Natural killer cell treated with Interleukin-12 subunit alpha and Interleukin-12 subunit beta and Interleukin-15 and Interleukin-18, amount 100 ng/mL, for 72 hours (primary cell): Measurements from ENCODE around the gene NUMB. TPM values are rescaled to one million over a fixed set of nuclear protein-coding genes. Genes with fewer than 3 reads are reported as not detected.
"Not testable (repeated sequence)": the region's sequence is repeated elsewhere in the genome, so short reads cannot be mapped to it uniquely, and the experiment has no call there.

ENCODE experiments used
- ATAC-seq, 2 donors: fragments of 150-1000 bp; cut with Tn5 transposase in 1 of 2; sonication (Bioruptor Pico), chemical (Tn5 transposase) in 1 of 2; 2 replicates each; pipeline ENCODE4 v1.10.0; 2021
- DNase-seq: peaks from one replicate; pipeline ENCODE4 v3.0.0; 2022; ENCODE audit warnings: low spot score
- H3K27ac Mint-ChIP-seq, 2 donors: 1 replicate in 1 of 2; 2 replicates in 1 of 2; pipeline ENCODE4 v1.8.0; 2022; ENCODE audit warnings: mixed read lengths in 2 of 2, mild to moderate bottlenecking in 1 of 2, moderate library complexity in 1 of 2
- H3K27me3 Mint-ChIP-seq, 2 donors: 1 replicate in 1 of 2; 2 replicates in 1 of 2; pipeline ENCODE4 v1.8.0; 2022; ENCODE audit warnings: mixed read lengths in 2 of 2
- H3K36me3 Mint-ChIP-seq: one replicate; pipeline ENCODE4 v1.8.0; 2022; ENCODE audit warnings: mixed read lengths
- H3K4me1 Mint-ChIP-seq, 2 donors: 1 replicate in 1 of 2; 2 replicates in 1 of 2; pipeline ENCODE4 v1.8.0; 2022; ENCODE audit warnings: low read depth in 2 of 2, mixed read lengths in 2 of 2, mild to moderate bottlenecking in 1 of 2
- H3K4me3 Mint-ChIP-seq: one replicate; pipeline ENCODE4 v1.8.0; 2022; ENCODE audit warnings: mixed read lengths
- H3K9me3 Mint-ChIP-seq: 2 replicates; pipeline ENCODE4 v1.8.0; 2022; ENCODE audit warnings: mixed read lengths
- total RNA-seq, 2 donors: library from RNA; stranded (reverse); gene quantifications; one replicate each; pipeline ENCODE4 v1.2.3, GENCODE V29; 2022

NUMB gene
- total RNA-seq, 2 donors from 2014 or later, result 77.1 to 88.7 TPM

DNA sequence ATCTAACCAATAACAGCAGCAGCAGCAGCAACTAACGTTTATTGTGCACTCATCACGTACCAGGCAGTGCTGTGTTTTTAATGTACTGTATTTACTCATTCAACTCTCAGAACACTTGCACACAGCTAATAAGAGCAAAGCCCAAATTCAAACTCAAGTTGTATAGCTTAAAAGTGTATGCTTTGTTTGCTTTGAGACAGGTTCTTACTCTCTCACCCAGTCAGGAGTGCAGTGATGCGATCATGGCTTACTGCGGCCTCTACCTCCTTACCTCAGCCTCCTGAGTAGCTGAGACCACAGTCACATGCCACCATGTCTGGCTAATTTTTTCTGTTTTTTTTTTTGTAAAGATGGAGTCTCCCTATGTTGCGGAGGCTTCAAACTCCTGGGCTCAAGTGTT, 115.7 kb downstream of the NUMB start:
- H3K27me3 Mint-ChIP-seq, result no peaks in the 10 kb centered on the region
- no peaks in the 10 kb centered on the region for H3K36me3 Mint-ChIP-seq
- no peak overlapping the region for H3K27ac Mint-ChIP-seq
- no peak for DNase-seq
- peaks cover 12 to 14% of the 10 kb centered on the region in 2 donors for H3K4me1 Mint-ChIP-seq
- no peak overlapping the region for H3K4me3 Mint-ChIP-seq
- ATAC-seq, result no peak
- H3K9me3 Mint-ChIP-seq, result no peaks in the 10 kb centered on the region

GRCh38 chr14:73339846-73340595, 118.3 kb downstream of the NUMB start:
- Mint-ChIP-seq H3K27me3 (no peaks in the 10 kb centered on the region), H3K4me3 (no peak overlapping the region), H3K4me1 (peaks cover 6 to 9% of the 10 kb centered on the region in 2 donors), H3K36me3 (no peaks in the 10 kb centered on the region), H3K9me3 (no peaks in the 10 kb centered on the region), H3K27ac (no peak overlapping the region)
- ATAC-seq (no peak), DNase-seq (no peak)

GRCh38 chr14:73339206-73339605, 119.1 kb downstream of the NUMB start:
- Mint-ChIP-seq H3K27ac (no peak overlapping the region), H3K4me3 (no peak overlapping the region), H3K9me3 (no peaks in the 10 kb centered on the region)

GRCh38 chr14:73338551-73338950, 119.8 kb downstream of the NUMB start:
- ATAC-seq (no peak), DNase-seq (no peak)
- Mint-ChIP-seq H3K9me3 (no peaks in the 10 kb centered on the region), H3K36me3 (no peaks in the 10 kb centered on the region), H3K27me3 (no peaks in the 10 kb centered on the region), H3K4me1 (peaks cover 7 to 9% of the 10 kb centered on the region in 2 donors), H3K27ac (no peak overlapping the region), H3K4me3 (no peak overlapping the region)

More at GRCh38 chr14:73339206-73339605, 119.1 kb downstream of the NUMB start:
- H3K4me1 Mint-ChIP-seq, result peaks cover 6 to 9% of the 10 kb centered on the region in 2 donors
- no peaks in the 10 kb centered on the region for H3K36me3 Mint-ChIP-seq
- no peak for DNase-seq
- no peak for ATAC-seq
- H3K27me3 Mint-ChIP-seq, result no peaks in the 10 kb centered on the region

- ATAC-seq, result no peak
- Mint-ChIP-seq H3K36me3 (no peaks in the 10 kb centered on the region), H3K27me3 (no peaks in the 10 kb centered on the region), H3K4me3 (no peak overlapping the region), H3K4me1 (peaks cover 2 to 8% of the 10 kb centered on the region in 2 donors), H3K27ac (no peak overlapping the region), H3K9me3 (no peaks in the 10 kb centered on the region)
- no peak for DNase-seq
These were observed 125.3 kb downstream of the NUMB start for GRCh38 chr14:73333031-73333430.

DNA sequence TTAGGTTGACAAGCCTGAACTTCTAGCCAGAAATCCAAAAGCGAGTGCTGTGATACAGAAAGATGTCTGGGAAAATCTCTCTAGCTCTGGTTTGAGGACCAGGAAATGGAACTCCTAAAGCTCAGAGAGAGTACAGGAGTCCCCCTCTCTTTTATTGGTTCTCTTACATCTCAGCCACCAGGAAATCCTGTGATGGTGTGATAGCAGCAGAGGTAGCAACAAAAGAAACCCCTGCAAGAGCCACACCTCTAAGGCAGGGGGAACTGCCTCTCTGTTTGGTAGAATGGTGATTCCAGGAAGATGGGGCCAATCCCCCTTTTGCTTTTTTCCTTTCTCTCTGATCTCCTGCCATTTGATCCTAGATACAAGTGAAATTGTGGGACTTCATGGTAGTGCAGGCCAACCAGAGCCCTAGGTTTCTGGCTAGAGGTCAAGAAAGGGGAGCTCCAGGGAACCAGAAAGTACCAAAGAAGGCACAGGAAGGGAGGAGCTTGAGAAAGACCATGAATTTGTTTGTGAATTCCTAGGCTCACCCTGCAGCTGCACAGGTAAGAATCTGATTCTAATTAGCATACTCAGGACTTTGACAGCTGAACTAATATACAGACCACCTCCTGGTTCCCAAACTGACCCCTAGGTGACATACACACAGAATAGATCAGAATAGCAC, 132.6 kb downstream of the NUMB start:
- peaks cover 14 to 24% of the 10 kb centered on the region in 2 donors for H3K4me1 Mint-ChIP-seq
- peak overlapping the region; percentile 50 to 60 for H3K27ac Mint-ChIP-seq
- H3K36me3 Mint-ChIP-seq, result no peaks in the 10 kb centered on the region
- H3K27me3 Mint-ChIP-seq, result no peaks in the 10 kb centered on the region
- H3K9me3 Mint-ChIP-seq, result no peaks in the 10 kb centered on the region
- no peak for ATAC-seq
- no peak for DNase-seq
- no peak overlapping the region for H3K4me3 Mint-ChIP-seq

DNA sequence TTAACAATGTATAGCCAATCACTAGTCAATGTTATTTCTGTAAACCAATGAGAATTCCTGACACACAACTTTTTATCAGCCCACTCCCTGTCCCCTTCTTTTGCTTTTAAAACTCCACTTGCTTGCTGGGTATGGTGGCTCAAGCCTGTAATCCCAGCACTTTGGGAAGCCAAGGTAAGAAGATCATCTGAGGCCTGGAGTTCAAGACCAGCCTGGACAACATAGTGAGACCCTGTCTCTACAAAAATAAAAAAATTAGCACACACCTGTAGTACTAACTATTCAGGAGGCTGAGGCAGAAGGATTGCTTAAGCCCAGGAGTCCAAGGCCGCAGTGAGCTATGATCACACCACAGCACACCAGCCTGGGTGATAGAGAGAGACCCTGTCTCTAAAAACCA, 133.3 kb downstream of the NUMB start:
- no peaks in the 10 kb centered on the region for H3K27me3 Mint-ChIP-seq
- DNase-seq (no peak), ATAC-seq (no peak)
- peak overlapping the region; percentile 50 to 60 for H3K27ac Mint-ChIP-seq
- H3K36me3 Mint-ChIP-seq, result no peaks in the 10 kb centered on the region
- H3K4me3 Mint-ChIP-seq, result no peak overlapping the region
- H3K9me3 Mint-ChIP-seq, result no peaks in the 10 kb centered on the region
- peaks cover 14 to 19% of the 10 kb centered on the region in 2 donors for H3K4me1 Mint-ChIP-seq

- DNase-seq, result no peak
- peaks cover 14 to 18% of the 10 kb centered on the region in 2 donors for H3K4me1 Mint-ChIP-seq
- H3K27me3 Mint-ChIP-seq, result no peaks in the 10 kb centered on the region
- no peak overlapping the region for H3K4me3 Mint-ChIP-seq
- H3K9me3 Mint-ChIP-seq, result no peaks in the 10 kb centered on the region
- no peaks in the 10 kb centered on the region for H3K36me3 Mint-ChIP-seq
- peak overlapping the region; percentile 50 to 60 for H3K27ac Mint-ChIP-seq
- no peak for ATAC-seq
These were observed 133.8 kb downstream of the NUMB start for GRCh38 chr14:73324533-73324932.

GRCh38 chr14:73323896-73324399, 134.4 kb downstream of the NUMB start:
- H3K9me3 Mint-ChIP-seq, result no peaks in the 10 kb centered on the region
- H3K36me3 Mint-ChIP-seq, result no peaks in the 10 kb centered on the region
- H3K4me1 Mint-ChIP-seq, result peaks cover 14 to 16% of the 10 kb centered on the region in 2 donors
- DNase-seq, result no peak
- H3K4me3 Mint-ChIP-seq, result no peak overlapping the region
- ATAC-seq, result no peak
- H3K27me3 Mint-ChIP-seq, result no peaks in the 10 kb centered on the region
- H3K27ac Mint-ChIP-seq, result peak overlapping the region; percentile 16

DNA sequence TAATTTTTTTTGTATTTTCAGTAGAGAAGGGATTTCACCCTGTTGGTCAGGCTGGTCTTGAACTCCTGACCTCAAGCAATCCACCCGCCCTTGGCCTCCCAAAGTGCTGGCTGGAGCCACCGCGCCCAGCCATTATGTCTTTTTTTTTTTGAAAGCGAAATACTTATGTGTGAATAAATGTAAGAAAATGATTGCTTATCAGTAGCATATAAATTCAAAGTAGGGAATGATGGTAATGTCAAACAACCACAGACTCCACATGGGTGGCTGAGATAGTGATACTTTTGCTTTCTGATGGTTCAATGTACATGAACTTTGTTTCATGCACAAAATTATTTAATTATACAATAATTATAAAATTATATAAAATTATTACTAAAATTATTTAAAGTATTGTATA, 145.2 kb downstream of the NUMB start:
- Mint-ChIP-seq H3K4me1 (peaks cover 8 to 16% of the 10 kb centered on the region in 2 donors), H3K36me3 (no peaks in the 10 kb centered on the region), H3K9me3 (no peaks in the 10 kb centered on the region), H3K27me3 (no peaks in the 10 kb centered on the region), H3K27ac (no peak overlapping the region), H3K4me3 (no peak overlapping the region)
- DNase-seq, result no peak
- ATAC-seq, result no peak

- Mint-ChIP-seq H3K4me3 (no peak overlapping the region), H3K36me3 (no peaks in the 10 kb centered on the region), H3K9me3 (no peaks in the 10 kb centered on the region), H3K4me1 (peaks cover 8 to 16% of the 10 kb centered on the region in 2 donors), H3K27me3 (no peaks in the 10 kb centered on the region), H3K27ac (peak overlapping the region in 1 of 2 donors; percentile 68)
- ATAC-seq (no peak), DNase-seq (no peak)
These were observed 145.7 kb downstream of the NUMB start for GRCh38 chr14:73312687-73313086.

DNA sequence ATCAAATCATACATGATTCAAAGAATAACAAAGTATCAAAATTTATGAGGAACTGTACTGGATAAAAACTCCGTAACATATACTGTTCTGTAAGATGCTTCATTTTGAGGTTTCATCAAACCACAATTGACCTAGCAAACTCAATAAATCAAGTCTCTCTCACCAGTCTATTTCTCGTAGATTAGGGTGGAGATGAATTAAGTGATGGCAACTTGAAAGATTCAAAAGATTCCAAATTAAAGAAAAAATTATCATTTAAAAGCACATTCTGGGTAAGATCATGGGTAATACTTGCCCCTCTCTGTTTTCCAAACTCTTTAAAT, 146.7 kb downstream of the NUMB start:
- Mint-ChIP-seq H3K36me3 (no peaks in the 10 kb centered on the region), H3K9me3 (no peaks in the 10 kb centered on the region), H3K27ac (peak overlapping the region; percentile 36 to 68), H3K27me3 (no peaks in the 10 kb centered on the region), H3K4me1 (peaks cover 8 to 17% of the 10 kb centered on the region in 2 donors), H3K4me3 (peak overlapping the region; percentile 55)
- ATAC-seq, result no peak
- DNase-seq, result no peak

DNA sequence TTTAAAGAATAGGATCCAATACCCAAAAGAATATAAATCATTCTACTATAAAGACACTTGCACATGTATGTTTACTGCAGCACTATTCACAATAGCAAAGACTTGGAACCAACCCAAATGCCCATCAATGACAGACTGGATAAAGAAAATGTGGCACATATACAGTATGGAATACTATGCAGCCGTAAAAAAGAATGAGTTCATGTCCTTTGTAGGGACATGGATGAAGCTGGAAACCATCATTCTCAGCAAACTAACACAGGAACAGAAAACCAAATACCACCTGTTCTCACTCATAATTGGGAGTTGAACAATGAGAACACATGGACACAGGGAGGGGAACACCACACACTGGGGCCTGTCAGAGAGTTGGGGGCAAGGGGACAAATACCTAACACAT, 149.1 kb downstream of the NUMB start:
- H3K36me3 Mint-ChIP-seq, H3K4me3 Mint-ChIP-seq, H3K9me3 Mint-ChIP-seq, H3K27me3 Mint-ChIP-seq, H3K27ac Mint-ChIP-seq, ATAC-seq, DNase-seq: not testable (repeated sequence)
- peaks cover 8 to 16% of the 10 kb centered on the region in 2 donors for H3K4me1 Mint-ChIP-seq

GRCh38 chr14:73307261-73307660, 151.1 kb downstream of the NUMB start:
- H3K4me3 Mint-ChIP-seq, result no peak overlapping the region
- H3K27me3 Mint-ChIP-seq, result no peaks in the 10 kb centered on the region
- H3K9me3 Mint-ChIP-seq, result no peaks in the 10 kb centered on the region
- H3K27ac Mint-ChIP-seq, result no peak overlapping the region
- ATAC-seq, result no peak
- H3K36me3 Mint-ChIP-seq, result no peaks in the 10 kb centered on the region
- H3K4me1 Mint-ChIP-seq, result peaks cover 8 to 15% of the 10 kb centered on the region in 2 donors
- no peak for DNase-seq
